Upper lobe of right lung (tissue), 1 donor: Measurements from ENCODE around the gene CHRNB2. TPM values are rescaled to one million over a fixed set of nuclear protein-coding genes. Genes with fewer than 3 reads are reported as not detected.

Experiments
- ATAC-seq: fragments of 200-7000 bp; cut with Tn5 transposase; one replicate; pipeline ENCODE4 v1.9.1; 2020; ENCODE audit warnings: mild to moderate bottlenecking, moderate library complexity
- DNase-seq: peaks from one replicate; pipeline ENCODE4 v3.0.0-alpha.2; 2020
- H3K27ac ChIP-seq: fragments of 200-600 bp; one replicate; pipeline ENCODE4 v1.8.0; 2022
- H3K27me3 ChIP-seq: fragments of 200-600 bp; one replicate; pipeline ENCODE4 v1.8.0; 2022; ENCODE audit warnings: mild to moderate bottlenecking
- H3K36me3 ChIP-seq: fragments of 200-600 bp; one replicate; pipeline ENCODE4 v1.8.0; 2022
- H3K4me1 ChIP-seq: fragments of 200-600 bp; one replicate; pipeline ENCODE4 v1.8.0; 2022
- H3K4me3 ChIP-seq: fragments of 200-600 bp; one replicate; pipeline ENCODE4 v1.8.0; 2022; ENCODE audit warnings: mild to moderate bottlenecking
- H3K9me3 ChIP-seq: fragments of 200-600 bp; one replicate; pipeline ENCODE4 v1.8.0; 2022
- CTCF ChIP-seq: fragments of 200-600 bp; IDR thresholded peaks from one replicate; pipeline ENCODE4 v1.8.0; 2022; ENCODE audit warnings: antibody characterized with exemption
- intact Hi-C: fragments of 100-400 bp; cut with DNase I; formaldehyde crosslinking; loops from one replicate; pipeline ENCODE4 v1.11.0; 2022
- total RNA-seq: library from RNA; stranded (reverse); fragmentation: NEBNext Ultra II Directional; extraction: Animal tissue kit (Norgen Biotek cat#: 25700); gene quantifications from one replicate; pipeline ENCODE4 v1.2.1, GENCODE V29; 2021
- donor health status: DM: no; HTN: yes; CAD: no; lungs with severe emphysema.

CHRNB2 gene
- total RNA-seq, 1 donor from 2014 or later: not detected

- no peak for TF ChIP-seq CTCF
- no peak for ATAC-seq
- no peaks in the 10 kb centered on the region for H3K9me3 ChIP-seq
- H3K27ac ChIP-seq: no peak overlapping the region
- intact Hi-C loops: no loop called here
- H3K4me1 ChIP-seq: no peaks in the 10 kb centered on the region
- H3K27me3 ChIP-seq: peaks cover 8% of the 10 kb centered on the region
- H3K4me3 ChIP-seq: no peak overlapping the region
- no peaks in the 10 kb centered on the region for H3K36me3 ChIP-seq
- DNase-seq: no peak
These were observed 4.3 kb downstream of the CHRNB2 start for GRCh38 chr1:154571964-154572288.

DNA sequence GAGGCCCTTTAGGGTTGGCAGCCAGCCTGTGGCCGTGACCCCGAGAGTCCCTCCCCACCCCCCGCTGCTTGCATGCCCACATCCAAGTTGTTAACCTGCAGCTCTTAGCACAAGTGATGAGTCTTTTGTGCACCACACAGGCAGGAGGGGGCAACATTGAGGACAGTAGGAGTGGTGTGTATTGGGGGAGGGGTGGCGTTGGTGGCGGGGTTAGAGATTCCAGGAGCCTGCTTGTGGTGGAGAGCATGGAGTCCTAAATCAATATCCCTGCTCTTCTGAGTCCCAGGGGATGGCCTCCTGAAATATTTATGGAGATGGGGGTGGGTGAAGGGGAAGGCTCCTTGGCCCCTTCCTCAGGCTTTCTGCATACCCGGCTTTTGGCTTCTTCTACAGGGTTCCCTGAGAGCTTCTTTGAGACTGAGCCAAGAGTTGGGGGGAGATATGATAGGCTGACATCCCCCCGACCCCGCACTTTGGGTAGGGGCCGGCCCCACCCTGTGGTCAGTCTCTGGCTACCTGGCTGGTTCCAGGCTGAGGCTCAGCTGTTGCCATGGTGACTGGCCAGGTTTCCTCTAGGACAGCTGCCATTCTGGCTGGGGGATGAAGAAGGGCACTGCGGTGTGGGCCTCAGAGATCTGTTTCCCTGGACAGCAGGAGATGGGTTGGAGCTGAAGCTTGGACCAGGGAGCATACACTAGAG lies 5.0 kb downstream of the CHRNB2 start:
- ATAC-seq: no peak
- TF ChIP-seq CTCF: no peak
- peaks cover 2% of the 10 kb centered on the region for H3K4me1 ChIP-seq

DNA sequence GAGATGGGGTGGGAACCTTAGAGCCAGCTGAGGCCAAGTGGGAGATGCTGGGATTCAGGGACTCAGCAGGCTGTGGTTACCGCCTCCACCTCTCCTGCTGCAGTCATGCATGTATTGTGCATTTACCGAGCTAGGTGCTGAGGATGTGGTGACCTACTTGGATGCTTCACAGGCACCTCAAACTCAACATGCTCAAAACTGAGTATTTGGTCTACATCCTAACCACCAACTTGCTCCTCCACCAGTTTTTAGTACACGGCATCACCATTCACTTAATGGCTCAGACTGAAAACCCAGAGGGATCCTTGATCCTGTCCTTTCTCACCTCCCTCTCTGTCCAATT lies 5.6 kb downstream of the CHRNB2 start:
- peaks cover 4% of the 10 kb centered on the region for H3K36me3 ChIP-seq
- H3K27ac ChIP-seq: no peak overlapping the region
- TF ChIP-seq CTCF: no peak
- no peaks in the 10 kb centered on the region for H3K9me3 ChIP-seq
- intact Hi-C loops: no loop called here
- peaks cover 8% of the 10 kb centered on the region for H3K4me1 ChIP-seq
- H3K4me3 ChIP-seq: no peak overlapping the region
- no peak for ATAC-seq
- H3K27me3 ChIP-seq: no peaks in the 10 kb centered on the region
- DNase-seq: no peak

More for the DNA sequence above, 5.0 kb downstream of the CHRNB2 start:
- intact Hi-C loops: no loop called here
- DNase-seq: no peak
- Histone ChIP-seq H3K9me3 (no peaks in the 10 kb centered on the region), H3K27me3 (peaks cover under 1% of the 10 kb centered on the region), H3K36me3 (no peaks in the 10 kb centered on the region), H3K27ac (no peak overlapping the region), H3K4me3 (no peak overlapping the region)

DNA sequence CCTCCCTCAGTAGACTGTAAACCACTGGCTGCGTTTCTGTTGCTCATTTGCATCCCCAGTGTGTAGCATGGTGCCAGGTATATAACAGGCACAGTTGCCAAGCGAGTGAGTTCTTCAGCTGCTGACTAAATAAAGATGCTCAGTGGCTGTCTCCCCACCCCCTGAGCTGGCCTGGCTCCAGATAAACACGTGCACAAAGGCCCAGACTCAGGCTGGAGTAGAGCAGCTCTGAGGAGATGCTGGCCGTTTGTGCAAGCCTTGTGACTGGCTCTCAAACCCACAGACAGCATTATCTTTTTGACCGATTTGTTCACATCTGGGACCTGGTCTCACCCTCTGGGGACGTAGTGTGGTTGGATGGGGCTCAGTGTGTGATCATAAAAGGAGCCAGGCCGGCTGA lies 7.1 kb downstream of the CHRNB2 start:
- Histone ChIP-seq H3K27me3 (no peaks in the 10 kb centered on the region), H3K36me3 (peaks cover 20% of the 10 kb centered on the region), H3K27ac (no peak overlapping the region), H3K4me1 (peaks cover 11% of the 10 kb centered on the region), H3K4me3 (no peak overlapping the region), H3K9me3 (no peaks in the 10 kb centered on the region)
- intact Hi-C loops: no loop called here
- ATAC-seq: no peak
- DNase-seq: no peak
- no peak for TF ChIP-seq CTCF

GRCh38 chr1:154575147-154575927 lies 7.8 kb downstream of the CHRNB2 start:
- Histone ChIP-seq H3K27me3 (no peaks in the 10 kb centered on the region), H3K36me3 (peaks cover 26% of the 10 kb centered on the region), H3K4me1 (peaks cover 11% of the 10 kb centered on the region), H3K9me3 (no peaks in the 10 kb centered on the region), H3K27ac (no peak overlapping the region), H3K4me3 (no peak overlapping the region)
- intact Hi-C loops: no loop called here
- DNase-seq (no peak), ATAC-seq (no peak)
- TF ChIP-seq CTCF: no peak
